Upper lobe of left lung (tissue), 6 donors: ENCODE measurements around the gene PALS1. TPM values are rescaled to one million over a fixed set of nuclear protein-coding genes. Genes with fewer than 3 reads are reported as not detected.

Experiments used
- ATAC-seq, 2 donors: fragments of 200-7000 bp; cut with Tn5 transposase; one replicate each; pipeline ENCODE4 v1.9.1; 2022; ENCODE audit warnings: mild to moderate bottlenecking in 2 of 2, moderate library complexity in 2 of 2; ENCODE audit not compliant: low FRiP score in 2 of 2
- DNase-seq, 2 donors: peaks; one replicate each; pipeline ENCODE4 v3.0.0-alpha.2; 2019 to 2020
- H3K27ac ChIP-seq, 4 donors: fragments of 200-600 bp; sonication (generic); one replicate each; pipeline ENCODE4 v1.5.1; 2016 to 2019
- H3K27me3 ChIP-seq, 4 donors: fragments of 200-600 bp; sonication (generic); one replicate each; pipeline ENCODE4 v1.5.1; 2017 to 2019
- H3K36me3 ChIP-seq, 4 donors: fragments of 200-600 bp; sonication (generic); one replicate each; pipeline ENCODE4 v1.5.1; 2016 to 2019
- H3K4me1 ChIP-seq, 4 donors: fragments of 200-600 bp; sonication (generic); one replicate each; pipeline ENCODE4 v1.5.1; 2018 to 2019
- H3K4me3 ChIP-seq, 4 donors: fragments of 200-600 bp; sonication (generic); one replicate each; pipeline ENCODE4 v1.5.1; 2017 to 2019; ENCODE audit warnings: mild to moderate bottlenecking in 2 of 4, moderate library complexity in 1 of 4
- H3K9me3 ChIP-seq, 4 donors: fragments of 200-600 bp; sonication (generic); one replicate each; pipeline ENCODE4 v1.5.1; 2018 to 2019
- EP300 ChIP-seq, 4 donors: sonication (generic); formaldehyde crosslinking; IDR thresholded peaks; one replicate each; pipeline ENCODE4 v1.5.1; 2017; ENCODE audit warnings: antibody characterized with exemption in 4 of 4, control low read depth in 2 of 4
- POLR2A ChIP-seq, 4 donors: fragments of 450-650 bp; IDR thresholded peaks; one replicate each; pipeline ENCODE4 v1.5.1; 2016 to 2017; ENCODE audit warnings: antibody characterized with exemption in 4 of 4, mild to moderate bottlenecking in 2 of 4
- POLR2AphosphoS5 ChIP-seq, 2 donors: sonication (generic); formaldehyde crosslinking; IDR thresholded peaks; one replicate each; pipeline ENCODE4 v1.5.1; 2017; ENCODE audit warnings: antibody characterized with exemption in 2 of 2
- WGBS, 2 donors: methylation state at CpG; one replicate each; pipeline ENCODE4 v1.1.5; 2017 to 2018; 5-methylcytosine and 5-hydroxymethylcytosine counted together
- total RNA-seq, 6 donors: library from RNA; depleted of rRNA in 4 of 6; stranded (reverse); fragments of >200 nt in 4 of 6; gene quantifications; one replicate each; pipeline versions ENCODE4 v1.1.0 to v1.2.1, GENCODE V29; 2016 to 2021
- TF ChIP-seq, protein P1 (sequence below), 6 experiments: fragments of 450-650 bp in 4 of 6; fragments of 200-600 bp in 2 of 6; sonication (generic) in 2 of 6; IDR thresholded peaks; one replicate each; pipeline ENCODE4 v1.5.1; 2016 to 2019; ENCODE audit warnings: antibody characterized with exemption in 6 of 6
- donor health status: DM: no; HTN: no; CAD: no; lungs with moderate emphysema.
- donor health status: DM: no; HTN: yes; CAD: no; lungs with severe emphysema.

The PALS1 gene
- total RNA-seq, 6 donors from 2014 or later, result 12.3 to 66.3 (median 35.1) TPM

DNA sequence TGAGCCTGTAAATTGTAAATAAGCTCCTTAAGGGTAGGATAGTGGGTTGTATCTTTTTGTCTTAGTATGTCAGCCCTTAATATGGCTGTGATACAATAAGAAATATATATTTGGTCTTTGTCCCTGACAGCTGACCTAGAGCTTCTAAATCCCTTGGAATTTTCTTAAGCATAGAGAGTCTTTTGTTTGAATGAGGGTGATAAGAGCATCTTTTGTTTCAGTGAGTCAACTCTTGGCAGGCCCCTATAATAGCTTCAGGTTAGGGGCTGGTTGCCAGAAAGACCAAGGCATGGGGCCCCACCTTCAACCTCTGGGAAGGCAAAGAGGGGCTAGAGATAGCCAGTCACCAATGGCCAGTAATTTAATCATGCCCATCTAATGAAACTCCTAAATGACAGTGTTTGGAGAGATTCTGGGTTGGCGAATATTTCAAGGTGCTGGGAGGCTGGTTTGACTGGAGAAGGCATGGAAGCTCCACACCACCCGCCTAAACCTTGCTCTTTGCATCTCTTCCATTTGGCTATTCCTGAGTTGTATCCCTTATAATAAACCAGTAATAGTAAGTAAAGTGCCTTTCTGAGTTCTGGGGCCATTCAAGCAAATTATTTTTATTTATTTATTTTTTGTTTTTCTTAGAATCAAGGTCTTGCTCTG, 10.5 kb downstream of the PALS1 start:
- no peaks in the 10 kb centered on the region for H3K27me3 ChIP-seq

DNA sequence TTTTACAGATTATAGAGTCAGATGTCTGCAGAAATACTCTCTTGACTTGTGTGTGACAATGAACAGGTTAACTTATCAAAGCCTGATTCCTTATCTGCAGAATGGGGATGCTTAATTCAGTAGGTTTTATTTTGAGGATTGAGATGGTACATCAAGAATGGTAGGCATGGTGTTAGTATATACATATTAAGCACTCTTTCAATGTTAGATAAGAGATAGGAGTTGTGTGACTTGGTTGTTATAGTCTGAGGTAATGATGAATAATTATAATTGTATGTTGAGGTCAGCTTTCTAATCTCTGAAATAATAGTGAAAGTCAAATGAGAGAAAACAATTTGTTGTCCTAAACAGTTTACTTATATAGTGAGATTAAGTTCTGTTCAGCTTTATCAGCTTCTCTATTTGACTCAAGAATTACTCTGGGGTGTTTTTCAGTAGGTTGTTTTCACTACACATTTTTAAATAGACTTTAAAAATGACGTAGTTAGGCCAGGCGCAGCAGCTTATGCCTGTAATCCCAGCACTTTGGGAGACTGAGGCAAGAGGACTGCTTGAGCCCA, 11.9 kb downstream of the PALS1 start:
- TF ChIP-seq, protein P1, sequence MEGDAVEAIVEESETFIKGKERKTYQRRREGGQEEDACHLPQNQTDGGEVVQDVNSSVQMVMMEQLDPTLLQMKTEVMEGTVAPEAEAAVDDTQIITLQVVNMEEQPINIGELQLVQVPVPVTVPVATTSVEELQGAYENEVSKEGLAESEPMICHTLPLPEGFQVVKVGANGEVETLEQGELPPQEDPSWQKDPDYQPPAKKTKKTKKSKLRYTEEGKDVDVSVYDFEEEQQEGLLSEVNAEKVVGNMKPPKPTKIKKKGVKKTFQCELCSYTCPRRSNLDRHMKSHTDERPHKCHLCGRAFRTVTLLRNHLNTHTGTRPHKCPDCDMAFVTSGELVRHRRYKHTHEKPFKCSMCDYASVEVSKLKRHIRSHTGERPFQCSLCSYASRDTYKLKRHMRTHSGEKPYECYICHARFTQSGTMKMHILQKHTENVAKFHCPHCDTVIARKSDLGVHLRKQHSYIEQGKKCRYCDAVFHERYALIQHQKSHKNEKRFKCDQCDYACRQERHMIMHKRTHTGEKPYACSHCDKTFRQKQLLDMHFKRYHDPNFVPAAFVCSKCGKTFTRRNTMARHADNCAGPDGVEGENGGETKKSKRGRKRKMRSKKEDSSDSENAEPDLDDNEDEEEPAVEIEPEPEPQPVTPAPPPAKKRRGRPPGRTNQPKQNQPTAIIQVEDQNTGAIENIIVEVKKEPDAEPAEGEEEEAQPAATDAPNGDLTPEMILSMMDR (IDR thresholded peaks at IDR 0.05), result no peak
- no peak for TF ChIP-seq EP300 (IDR thresholded peaks at IDR 0.05)
- no peak for TF ChIP-seq POLR2AphosphoS5 (IDR thresholded peaks at IDR 0.05)
- TF ChIP-seq POLR2A (IDR thresholded peaks at IDR 0.05), result no peak
- Histone ChIP-seq H3K36me3 (no peaks in the 10 kb centered on the region), H3K4me1 (peaks cover 0 to 7% (median 3%) of the 10 kb centered on the region in 4 donors), H3K27ac (no peak overlapping the region), H3K4me3 (no peak overlapping the region), H3K27me3 (no peaks in the 10 kb centered on the region), H3K9me3 (no peaks in the 10 kb centered on the region)
- WGBS, 2 donors, result 71 to 89% methylated on average over 2 of the region's 2 CpGs
- ATAC-seq, result no peak
- no peak for DNase-seq

More for the DNA sequence above, 10.5 kb downstream of the PALS1 start:
- Histone ChIP-seq H3K27ac (no peak overlapping the region), H3K9me3 (no peaks in the 10 kb centered on the region), H3K4me1 (peaks cover 0 to 7% (median 3%) of the 10 kb centered on the region in 4 donors), H3K4me3 (no peak overlapping the region), H3K36me3 (no peaks in the 10 kb centered on the region)
- ATAC-seq (no peak), DNase-seq (no peak)
- WGBS, 2 donors, result 72 to 98% methylated on average over 2 of the region's 2 CpGs
- TF ChIP-seq POLR2AphosphoS5 (IDR thresholded peaks at IDR 0.05), result no peak
- no peak for TF ChIP-seq POLR2A (IDR thresholded peaks at IDR 0.05)
- no peak for TF ChIP-seq EP300 (IDR thresholded peaks at IDR 0.05)
- TF ChIP-seq, protein P1 (IDR thresholded peaks at IDR 0.05), result no peak

DNA sequence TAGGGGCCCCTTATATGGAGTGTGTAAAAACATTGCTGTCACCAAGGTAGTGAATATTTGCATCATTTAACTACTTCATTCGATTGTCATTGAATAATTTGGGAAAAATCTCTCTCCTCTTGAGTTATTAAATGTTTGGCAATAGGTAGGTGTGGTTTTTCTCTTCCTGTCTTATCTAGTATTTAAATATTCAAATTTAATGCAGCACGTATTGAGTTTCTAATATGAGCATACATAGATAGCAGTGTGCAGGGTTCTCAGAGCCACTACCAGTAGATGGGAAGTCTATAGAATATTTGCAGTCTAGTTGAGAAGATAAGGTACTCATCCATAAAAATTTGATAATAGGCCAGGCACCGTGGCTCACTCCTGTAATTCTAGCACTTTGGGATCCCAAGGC, 16.7 kb downstream of the PALS1 start:
- H3K36me3 ChIP-seq, result no peaks in the 10 kb centered on the region
- TF ChIP-seq POLR2A (IDR thresholded peaks at IDR 0.05), result no peak
- TF ChIP-seq, protein P1 (IDR thresholded peaks at IDR 0.05), result no peak
- TF ChIP-seq EP300 (IDR thresholded peaks at IDR 0.05), result no peak
- TF ChIP-seq POLR2AphosphoS5 (IDR thresholded peaks at IDR 0.05), result no peak
- ATAC-seq (no peak), DNase-seq (no peak)
- no peak overlapping the region for H3K4me3 ChIP-seq
- H3K9me3 ChIP-seq, result no peaks in the 10 kb centered on the region
- 85 to 89% methylated on average over 3 of the region's 3 CpGs for WGBS, 2 donors
- no peaks in the 10 kb centered on the region for H3K27me3 ChIP-seq
- H3K27ac ChIP-seq, result no peak overlapping the region
- H3K4me1 ChIP-seq, result peaks cover 0 to 6% (median 0%) of the 10 kb centered on the region in 4 donors

DNA sequence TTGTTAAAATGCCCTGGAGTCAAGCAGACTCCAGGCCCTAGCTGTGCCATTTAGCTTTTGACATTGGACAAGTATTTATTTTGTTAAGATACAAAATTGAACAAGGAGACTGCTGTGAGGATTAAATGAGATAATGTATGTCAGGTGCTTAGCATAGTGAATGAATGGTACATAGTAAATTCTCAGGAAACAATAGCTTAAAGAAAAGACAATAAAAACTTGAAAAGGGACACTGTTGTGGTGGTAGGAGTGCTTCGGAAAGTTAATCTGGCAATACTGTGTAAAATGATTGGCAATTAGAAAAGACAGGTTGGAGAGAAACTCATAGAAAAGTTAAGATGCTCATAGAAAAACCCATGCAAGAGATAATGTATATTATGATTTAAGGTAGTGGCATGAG, 19.7 kb downstream of the PALS1 start:
- H3K4me3 ChIP-seq, result no peak overlapping the region
- ATAC-seq (no peak), DNase-seq (no peak)
- H3K27me3 ChIP-seq, result no peaks in the 10 kb centered on the region
- H3K4me1 ChIP-seq, result peaks cover 0 to 6% (median 4%) of the 10 kb centered on the region in 4 donors
- no peaks in the 10 kb centered on the region for H3K36me3 ChIP-seq
- TF ChIP-seq EP300 (IDR thresholded peaks at IDR 0.05) (no peak), POLR2A (IDR thresholded peaks at IDR 0.05) (no peak), POLR2AphosphoS5 (IDR thresholded peaks at IDR 0.05) (no peak)
- TF ChIP-seq, protein P1 (IDR thresholded peaks at IDR 0.05), result no peak
- WGBS, 2 donors, result 96 to 100% methylated on average over 1 of the region's 1 CpG
- H3K27ac ChIP-seq, result no peak overlapping the region
- no peaks in the 10 kb centered on the region for H3K9me3 ChIP-seq
